Neural progenitor cell (in vitro differentiated cells): Measurements from ENCODE around the gene BICD1. TPM values are rescaled to one million over a fixed set of nuclear protein-coding genes. Genes with fewer than 3 reads are reported as not detected.

ENCODE experiments used
- DNase-seq: peaks from one replicate; pipeline ENCODE4 v3.0.0-alpha.2; 2016; ENCODE audit warnings: low spot score
- H2AFZ ChIP-seq: fragments of 200-600 bp; sonication (generic); replicated peaks from 2 replicates; pipeline ENCODE4 v1.6.1; 2016; ENCODE audit warnings: antibody characterized with exemption
- H3F3A ChIP-seq: fragments of 200-600 bp; sonication (generic); 2 replicates; pipeline ENCODE4 v1.6.1; 2016; ENCODE audit warnings: antibody characterized with exemption, low read depth
- H3K27ac ChIP-seq: fragments of 200-600 bp; sonication (generic); 2 replicates; pipeline ENCODE4 v1.5.1; 2016; ENCODE audit warnings: mild to moderate bottlenecking
- H3K27me3 ChIP-seq: fragments of 200-600 bp; sonication (generic); 2 replicates; pipeline ENCODE4 v1.6.1; 2016; ENCODE audit warnings: mild to moderate bottlenecking, moderate library complexity
- H3K36me3 ChIP-seq: fragments of 200-600 bp; sonication (generic); 2 replicates; pipeline ENCODE4 v1.5.1; 2016
- H3K4me1 ChIP-seq: fragments of 200-600 bp; sonication (generic); 2 replicates; pipeline ENCODE4 v1.6.1; 2016; ENCODE audit warnings: mixed run types
- H3K4me2 ChIP-seq: fragments of 200-600 bp; sonication (generic); 2 replicates; pipeline ENCODE4 v1.6.1; 2016
- H3K4me3 ChIP-seq: fragments of 200-600 bp; sonication (generic); 2 replicates; pipeline ENCODE4 v1.5.1; 2016
- H3K79me2 ChIP-seq: fragments of 200-600 bp; sonication (generic); 2 replicates; pipeline ENCODE4 v1.6.1; 2016; ENCODE audit warnings: low read depth
- H3K9ac ChIP-seq: fragments of 200-600 bp; sonication (generic); 2 replicates; pipeline ENCODE4 v1.6.1; 2016
- H3K9me3 ChIP-seq: fragments of 200-600 bp; sonication (generic); 2 replicates; pipeline ENCODE4 v1.5.1; 2016; ENCODE audit warnings: low read depth
- H4K20me1 ChIP-seq: fragments of 200-600 bp; sonication (generic); 2 replicates; pipeline ENCODE4 v1.6.1; 2016; ENCODE audit warnings: low read depth
- H3K27ac Mint-ChIP-seq: 3 replicates; pipeline ENCODE4 v1.8.0; 2021; ENCODE audit warnings: mixed read lengths
- H3K27me3 Mint-ChIP-seq: 2 replicates; pipeline ENCODE4 v1.8.0; 2022; ENCODE audit warnings: low read depth, mild to moderate bottlenecking, inconsistent platforms, moderate library complexity, mixed read lengths; ENCODE audit not compliant: insufficient read depth
- H3K36me3 Mint-ChIP-seq: 3 replicates; pipeline ENCODE4 v1.8.0; 2021; ENCODE audit warnings: mixed read lengths
- H3K4me1 Mint-ChIP-seq: 3 replicates; pipeline ENCODE4 v1.8.0; 2021; ENCODE audit warnings: mixed read lengths
- H3K4me3 Mint-ChIP-seq: 3 replicates; pipeline ENCODE4 v1.8.0; 2021; ENCODE audit warnings: mild to moderate bottlenecking, moderate library complexity, mixed read lengths
- H3K9me3 Mint-ChIP-seq: 3 replicates; pipeline ENCODE4 v1.8.0; 2020; ENCODE audit warnings: mixed read lengths
- CTCF ChIP-seq: fragments of 200-600 bp; sonication (generic); IDR thresholded peaks from 2 replicates; pipeline ENCODE4 v1.5.1; 2017; ENCODE audit warnings: antibody characterized with exemption, mild to moderate bottlenecking
- EZH2 ChIP-seq: fragments of 200-600 bp; sonication (generic); IDR thresholded peaks from 2 replicates; pipeline ENCODE4 v1.6.1; 2017; ENCODE audit warnings: antibody characterized with exemption, mild to moderate bottlenecking, moderate library complexity
- EZH2phosphoT487 ChIP-seq: fragments of 200-600 bp; sonication (generic); IDR thresholded peaks from 2 replicates; pipeline ENCODE4 v1.6.1; 2017; ENCODE audit warnings: antibody characterized with exemption
- total RNA-seq: library from RNA; depleted of rRNA; stranded (reverse); fragments of >200 nt; gene quantifications from 2 replicates; pipeline ENCODE4 v1.2.3, GENCODE V29; 2015; ENCODE audit warnings: low replicate concordance

BICD1 gene
- total RNA-seq, 1 donor from 2014 or later = 23.6 TPM

- Histone ChIP-seq H3K9me3 (no peaks in the 10 kb centered on the region), H3K27me3 (no peaks in the 10 kb centered on the region), H2AFZ (no peak overlapping the region), H4K20me1 (peaks cover 35% of the 10 kb centered on the region), H3K9ac (no peak overlapping the region), H3K36me3 (no peaks in the 10 kb centered on the region), H3K4me3 (no peak overlapping the region), H3F3A (peaks cover 20% of the 10 kb centered on the region), H3K4me2 (no peak overlapping the region), H3K27ac (no peak overlapping the region), H3K79me2 (peaks cover 89% of the 10 kb centered on the region), H3K4me1 (peaks cover 27% of the 10 kb centered on the region)
- H3K36me3 Mint-ChIP-seq = peaks cover 14% of the 10 kb centered on the region
- TF ChIP-seq EZH2phosphoT487 (no peak), CTCF (no peak), EZH2 (no peak)
- no peaks in the 10 kb centered on the region for H3K27me3 Mint-ChIP-seq
- H3K4me1 Mint-ChIP-seq = peaks cover 33% of the 10 kb centered on the region
- no peak overlapping the region for H3K27ac Mint-ChIP-seq
- H3K4me3 Mint-ChIP-seq = no peak overlapping the region
- DNase-seq = no peak
- no peaks in the 10 kb centered on the region for H3K9me3 Mint-ChIP-seq
These were observed 4.3 kb downstream of the BICD1 start for GRCh38 chr12:32110942-32111341.

GRCh38 chr12:32115404-32116104 is 8.9 kb downstream of the BICD1 start:
- Mint-ChIP-seq H3K36me3 (peaks cover 18% of the 10 kb centered on the region), H3K27me3 (no peaks in the 10 kb centered on the region), H3K27ac (peak overlapping the region; percentile 20), H3K9me3 (no peaks in the 10 kb centered on the region), H3K4me3 (no peak overlapping the region), H3K4me1 (peaks cover 26% of the 10 kb centered on the region)
- peaks cover 4% of the 10 kb centered on the region for H3F3A ChIP-seq
- H3K4me1 ChIP-seq = peaks cover 8% of the 10 kb centered on the region
- no peaks in the 10 kb centered on the region for H3K9me3 ChIP-seq
- H3K4me3 ChIP-seq = no peak overlapping the region
- peak overlapping the region; percentile 44 for H3K27ac ChIP-seq
- TF ChIP-seq EZH2 (no peak), CTCF (no peak), EZH2phosphoT487 (no peak)
- no peak overlapping the region for H3K9ac ChIP-seq
- H3K36me3 ChIP-seq = no peaks in the 10 kb centered on the region
- H3K4me2 ChIP-seq = no peak overlapping the region
- no peak for DNase-seq
- H3K27me3 ChIP-seq = no peaks in the 10 kb centered on the region
- H2AFZ ChIP-seq = no peak overlapping the region
- peaks cover 93% of the 10 kb centered on the region for H3K79me2 ChIP-seq
- H4K20me1 ChIP-seq = peaks cover 22% of the 10 kb centered on the region

GRCh38 chr12:32116897-32117296 is 10.2 kb downstream of the BICD1 start:
- H3K9ac ChIP-seq = no peak overlapping the region
- peaks cover 93% of the 10 kb centered on the region for H3K79me2 ChIP-seq
- Mint-ChIP-seq H3K4me1 (peaks cover 28% of the 10 kb centered on the region), H3K27me3 (no peaks in the 10 kb centered on the region), H3K36me3 (peaks cover 18% of the 10 kb centered on the region), H3K27ac (no peak overlapping the region), H3K4me3 (no peak overlapping the region), H3K9me3 (no peaks in the 10 kb centered on the region)
- H3F3A ChIP-seq = peaks cover 4% of the 10 kb centered on the region
- H3K4me2 ChIP-seq = no peak overlapping the region
- H3K36me3 ChIP-seq = no peaks in the 10 kb centered on the region
- no peaks in the 10 kb centered on the region for H3K27me3 ChIP-seq
- H4K20me1 ChIP-seq = peaks cover 23% of the 10 kb centered on the region
- H3K4me3 ChIP-seq = no peak overlapping the region
- DNase-seq = no peak
- H3K27ac ChIP-seq = no peak overlapping the region
- no peak overlapping the region for H2AFZ ChIP-seq
- no peak for TF ChIP-seq EZH2
- TF ChIP-seq EZH2phosphoT487 = no peak
- no peak for TF ChIP-seq CTCF
- H3K9me3 ChIP-seq = no peaks in the 10 kb centered on the region
- H3K4me1 ChIP-seq = peaks cover 4% of the 10 kb centered on the region
